HG02852 (cell line): ENCODE data around the gene TMEM147.

Source experiments
- ATAC-seq: cut with Tn5 transposase; IDR thresholded peaks from one replicate; pipeline ENCODE4 v1.9.1; 2021; ENCODE audit warnings: mild to moderate bottlenecking, moderate library complexity; ENCODE audit not compliant: unreplicated experiment

The TMEM147 gene, protein sequence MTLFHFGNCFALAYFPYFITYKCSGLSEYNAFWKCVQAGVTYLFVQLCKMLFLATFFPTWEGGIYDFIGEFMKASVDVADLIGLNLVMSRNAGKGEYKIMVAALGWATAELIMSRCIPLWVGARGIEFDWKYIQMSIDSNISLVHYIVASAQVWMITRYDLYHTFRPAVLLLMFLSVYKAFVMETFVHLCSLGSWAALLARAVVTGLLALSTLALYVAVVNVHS

DNA sequence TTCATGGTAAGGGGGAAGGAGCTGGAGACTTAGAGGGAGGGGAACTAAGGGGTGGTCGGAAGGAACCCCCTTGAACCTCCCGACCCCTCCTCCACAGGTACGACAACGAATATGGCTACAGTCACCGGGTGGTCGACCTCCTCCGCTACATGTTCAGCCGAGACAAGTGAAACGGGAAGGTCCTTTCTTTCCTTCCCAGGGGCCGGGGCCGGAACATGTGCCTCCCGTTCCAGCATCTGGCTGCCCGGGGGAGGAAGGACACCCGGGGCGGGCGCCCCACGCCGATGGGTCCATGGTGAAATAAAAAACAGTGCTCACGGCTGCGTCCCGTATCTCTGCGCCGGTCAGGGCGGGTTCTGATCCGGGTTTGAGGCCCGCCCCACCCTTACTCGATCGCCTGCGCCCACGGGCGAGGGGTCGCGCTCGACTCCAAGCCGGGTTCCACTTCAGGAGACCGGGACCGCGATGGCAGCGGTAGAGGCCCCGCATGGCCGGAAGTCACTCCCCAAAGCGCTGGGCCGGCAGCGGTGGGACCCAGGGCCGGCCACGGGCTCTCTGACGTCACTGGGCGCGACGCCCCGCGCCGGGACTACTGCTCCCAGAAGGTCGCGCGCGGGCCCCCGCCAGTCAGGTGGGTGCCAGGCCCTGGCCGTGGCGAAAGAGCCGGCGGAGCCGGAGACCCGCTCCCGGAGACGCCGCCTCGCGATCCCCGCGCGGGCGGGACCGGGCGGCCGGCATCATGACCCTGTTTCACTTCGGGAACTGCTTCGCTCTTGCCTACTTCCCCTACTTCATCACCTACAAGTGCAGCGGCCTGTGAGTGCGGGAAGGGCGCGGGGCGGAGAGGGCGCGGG is at the start of gene TMEM147:
Gene TMEM147 (plus strand): TSS at position 626 of the 854 bp plus-strand sequence. CDS start 114 bp downstream, at position 740.
- ATAC-seq, result peak; percentile 83

- ATAC-seq, result no peak
Observed at GRCh38 chr19:35497406-35497805, 48.0 kb upstream of the TMEM147 start.

- no peak for ATAC-seq
Observed at GRCh38 chr19:35498220-35498619, 47.2 kb upstream of the TMEM147 start.

- no peak for ATAC-seq
Observed at GRCh38 chr19:35498984-35499527, 46.4 kb upstream of the TMEM147 start.

DNA sequence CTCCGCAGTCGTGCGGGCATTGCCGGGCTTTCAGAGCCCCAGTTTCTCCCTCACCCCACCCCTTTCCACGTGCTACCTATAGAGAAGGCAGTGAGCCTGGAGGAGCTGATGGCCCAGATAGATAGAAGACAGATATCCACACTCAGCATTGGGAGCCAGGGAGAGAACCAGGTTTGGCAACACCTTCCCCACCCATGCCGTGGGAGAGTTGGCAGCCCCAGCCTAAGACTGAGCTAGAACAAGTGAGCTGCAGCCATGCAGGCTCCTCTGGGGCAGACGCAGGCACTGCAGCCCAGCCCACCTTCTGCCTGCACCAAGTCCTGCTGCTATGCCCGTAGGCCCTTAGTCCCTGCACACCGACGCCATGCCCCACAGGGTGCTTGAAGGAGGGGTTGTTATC is 44.8 kb upstream of the TMEM147 start:
- ATAC-seq, result no peak

GRCh38 chr19:35501684-35502083 is 43.7 kb upstream of the TMEM147 start:
- no peak for ATAC-seq

GRCh38 chr19:35502751-35503150 is 42.7 kb upstream of the TMEM147 start:
- ATAC-seq, result no peak

DNA sequence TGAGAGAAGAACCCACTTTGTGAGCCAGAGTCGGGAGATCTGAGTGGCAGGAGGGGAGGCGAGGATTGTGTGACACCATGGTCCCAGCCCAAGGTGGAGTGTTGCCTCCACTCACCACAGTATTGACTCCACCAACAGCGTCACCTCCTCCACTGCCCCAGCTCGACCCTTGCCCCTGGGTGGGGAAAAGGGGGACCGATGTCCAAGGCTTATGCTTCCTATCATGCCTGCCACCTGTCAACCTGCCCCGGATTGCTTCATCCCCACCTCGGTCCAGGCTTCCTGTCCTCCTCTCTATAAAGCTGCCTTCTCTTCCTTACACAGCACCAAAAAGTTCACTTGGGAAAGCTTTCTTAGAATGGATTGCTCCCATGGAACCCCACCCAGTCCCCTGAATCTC is 39.4 kb upstream of the TMEM147 start:
- no peak for ATAC-seq

GRCh38 chr19:35507561-35507960 is 37.9 kb upstream of the TMEM147 start:
- ATAC-seq, result no peak

DNA sequence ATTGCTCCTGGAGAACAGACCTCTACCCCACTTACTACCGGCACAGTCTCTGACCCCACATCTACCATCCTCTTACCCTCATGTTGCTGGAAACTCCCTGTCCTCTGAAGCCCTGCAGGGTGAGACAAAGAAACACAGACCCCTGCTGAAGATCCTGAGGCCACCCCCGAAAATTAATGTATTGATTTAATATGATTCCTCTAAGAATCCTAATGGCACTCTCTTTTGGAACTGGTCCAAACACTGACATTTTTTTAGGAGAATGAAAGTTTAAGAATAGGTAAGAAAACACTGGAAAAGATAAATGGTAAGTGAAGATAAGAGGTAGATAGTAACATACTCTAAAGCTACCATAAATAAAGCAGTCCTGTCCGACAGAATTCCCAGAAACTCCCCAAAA is 37.3 kb upstream of the TMEM147 start:
- ATAC-seq, result no peak

DNA sequence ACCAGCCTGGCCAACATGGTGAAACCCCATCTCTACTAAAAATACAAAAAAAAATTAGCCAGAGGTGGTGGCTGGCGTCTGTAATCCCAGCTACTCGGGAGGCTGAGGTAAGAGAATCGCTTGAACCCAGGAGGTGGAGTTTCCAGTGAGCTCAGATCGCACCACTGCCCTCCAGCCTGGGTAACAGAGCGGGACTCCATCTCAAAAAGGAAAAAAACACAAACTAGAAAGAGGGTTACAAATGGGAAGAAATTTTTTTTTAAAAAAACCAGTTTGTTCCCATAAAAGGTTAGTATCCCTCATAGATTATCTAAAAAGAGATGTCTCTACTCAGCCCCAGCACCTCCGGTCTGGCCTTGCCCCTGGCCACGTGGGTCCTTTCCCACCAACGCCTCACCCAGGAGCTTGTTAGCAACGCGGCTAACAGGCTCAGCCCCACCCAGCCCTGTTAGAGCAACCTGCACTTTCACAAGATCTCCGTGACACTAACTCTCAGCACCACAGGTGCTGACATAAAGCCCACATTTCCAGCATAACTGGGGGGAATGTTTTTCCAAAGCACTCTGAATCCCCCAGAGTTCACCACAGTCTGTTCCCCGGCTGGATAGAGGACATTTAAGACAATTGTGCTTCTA is 36.3 kb upstream of the TMEM147 start:
- ATAC-seq, result no peak

GRCh38 chr19:35509861-35510625 is 35.4 kb upstream of the TMEM147 start:
- peak; percentile 64 for ATAC-seq

DNA sequence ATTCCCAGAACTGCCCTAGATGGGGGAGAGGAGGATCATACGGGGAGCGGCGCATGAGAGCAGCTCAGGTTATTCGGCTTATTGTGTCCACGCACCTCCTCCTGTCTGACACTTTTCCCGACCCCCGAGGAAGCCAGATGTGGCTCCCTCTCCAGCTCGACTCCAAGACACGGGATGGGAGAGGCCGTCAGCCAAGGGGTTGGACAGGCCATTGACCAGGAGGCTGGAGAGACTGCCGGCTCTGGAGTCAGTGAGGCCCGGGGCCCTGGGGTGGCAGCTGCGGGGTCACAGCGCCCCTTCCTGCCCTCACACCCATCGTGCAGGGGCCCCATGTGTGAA is 34.8 kb upstream of the TMEM147 start:
- ATAC-seq, result no peak

DNA sequence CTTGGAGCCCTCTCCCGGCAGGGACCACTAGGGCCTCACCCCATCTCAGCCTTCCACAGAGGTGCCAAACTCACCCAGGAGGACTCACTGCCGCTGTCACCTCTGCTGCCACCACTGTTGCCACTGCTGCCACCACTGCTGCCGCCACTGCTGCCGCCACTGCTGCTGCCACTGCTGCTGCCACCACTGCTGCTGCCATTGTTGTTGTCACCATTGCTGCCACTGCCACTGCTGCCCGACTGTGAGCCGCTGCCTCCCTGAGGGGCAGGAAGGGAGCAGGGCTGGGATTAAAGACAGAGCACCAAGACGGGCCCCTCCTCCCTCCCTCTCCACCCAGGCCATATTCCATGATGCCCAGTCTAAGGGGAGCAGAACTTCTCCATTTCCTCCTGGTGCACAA is 34.1 kb upstream of the TMEM147 start:
- no peak for ATAC-seq

- ATAC-seq, result no peak
Observed at GRCh38 chr19:35512831-35513627, 32.4 kb upstream of the TMEM147 start.

DNA sequence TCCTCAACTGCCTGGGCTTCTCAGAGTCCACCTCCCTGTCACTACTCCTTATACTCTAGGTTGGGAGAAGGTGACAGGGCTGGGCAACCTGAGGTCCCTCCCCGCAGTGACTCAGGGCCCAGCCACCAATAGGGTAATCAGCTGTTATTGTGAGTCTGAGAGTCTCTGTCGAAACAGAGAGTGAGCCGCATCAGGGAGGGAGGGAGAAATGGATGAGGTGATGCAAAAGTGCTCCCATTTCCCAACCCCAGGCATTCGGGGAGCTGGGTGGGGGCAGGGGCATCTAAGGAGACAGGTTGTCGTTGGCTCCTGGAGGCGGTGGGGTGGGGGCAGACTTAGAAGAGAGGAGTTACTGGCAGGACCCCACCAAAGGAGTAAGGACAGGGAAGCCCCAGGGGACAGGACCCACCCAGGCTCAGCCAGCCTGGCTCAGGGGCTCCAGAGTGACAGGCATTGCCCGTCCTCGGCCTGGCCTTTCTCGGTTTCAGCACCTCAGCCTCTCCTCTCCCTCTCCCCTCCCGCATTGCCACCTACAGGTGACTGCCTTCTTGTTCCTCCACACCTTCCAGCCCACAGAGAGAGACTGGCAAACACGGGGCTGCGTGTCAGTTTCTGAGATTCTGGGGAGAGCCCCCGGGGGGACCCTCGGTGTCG is 31.7 kb upstream of the TMEM147 start, which contains the start of gene DMKN:
Gene DMKN (minus strand): TSS at position 22 of the 654 bp plus-strand sequence. CDS start 174 bp downstream, outside the sequence.
- ATAC-seq, result no peak

GRCh38 chr19:35514282-35514809 is 31.1 kb upstream of the TMEM147 start:
- ATAC-seq, result no peak

DNA sequence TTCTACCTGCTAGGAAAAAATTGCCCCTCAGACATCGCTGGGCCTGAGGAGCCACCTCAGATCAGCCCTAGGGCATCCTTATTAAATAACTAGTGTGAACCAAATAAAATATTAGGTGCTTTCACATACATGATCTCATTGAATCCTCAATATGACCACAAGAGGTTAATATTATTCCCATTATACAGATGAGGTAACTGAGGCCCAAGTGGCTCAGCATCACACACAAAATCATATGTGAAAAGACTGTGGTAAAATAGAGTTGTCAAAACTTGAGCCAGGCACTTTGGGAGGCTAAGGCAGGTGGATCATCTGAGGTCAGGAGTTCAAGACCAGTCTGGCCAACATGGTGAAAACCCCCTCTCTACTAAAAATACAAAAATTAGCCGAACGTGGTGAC is 29.1 kb upstream of the TMEM147 start:
- no peak for ATAC-seq

- no peak for ATAC-seq
Observed at GRCh38 chr19:35517342-35517741, 28.1 kb upstream of the TMEM147 start.
